CD4-positive, alpha-beta T cell (primary cell): ENCODE data around the gene TENT4A. TPM values are rescaled to one million over a fixed set of nuclear protein-coding genes. Genes with fewer than 3 reads are reported as not detected.

Experiments
- ATAC-seq: fragments of 200-7000 bp; cut with Tn5 transposase; one replicate; pipeline ENCODE4 v1.10.0; 2022; ENCODE audit warnings: mild to moderate bottlenecking; ENCODE audit not compliant: poor library complexity
- CTCF ChIA-PET: fragments of 350-600 bp; sonication (Branson Sonifier 250); formaldehyde crosslinking; loops from one replicate; lab custom pipeline; 2021; ENCODE audit warnings: antibody characterized with exemption, inconsistent platforms; lab: Charles Lee
- POLR2A ChIA-PET: fragments of 350-600 bp; sonication (Branson Sonifier 250); formaldehyde crosslinking; loops from one replicate; lab custom pipeline; 2021; ENCODE audit warnings: antibody characterized with exemption, inconsistent platforms; lab: Charles Lee
- DNase-seq, 14 experiments: peaks; one replicate each; pipeline ENCODE4 v3.0.0-alpha.2; 2013 to 2020; ENCODE audit warnings: mixed read lengths in 2 of 14
- H3K27ac ChIP-seq, 2 donors: one replicate each; pipeline versions ENCODE4 v1.5.1 to v1.7.0; 2013; ENCODE audit warnings: low read length in 2 of 2, low read depth in 1 of 2, mild to moderate bottlenecking in 1 of 2
- H3K27me3 ChIP-seq, 2 experiments: 1 replicate in 1 of 2; 2 replicates in 1 of 2; pipeline versions ENCODE4 v1.6.1 to v1.7.0; 2013; ENCODE audit warnings: low read length in 2 of 2, control low read depth in 1 of 2, mild to moderate bottlenecking in 1 of 2, moderate library complexity in 1 of 2; ENCODE audit not compliant: insufficient read depth in 2 of 2, control insufficient read depth in 1 of 2
- H3K36me3 ChIP-seq: one replicate; pipeline ENCODE4 v1.6.1; 2013; ENCODE audit warnings: low read length, control low read depth; ENCODE audit not compliant: insufficient read depth
- H3K4me1 ChIP-seq: one replicate; pipeline ENCODE4 v1.6.1; 2013; ENCODE audit warnings: low read length, control low read depth; ENCODE audit not compliant: insufficient read depth
- H3K4me3 ChIP-seq: one replicate; pipeline ENCODE4 v1.5.1; 2013; ENCODE audit warnings: mild to moderate bottlenecking, low read length, moderate library complexity
- H3K9me3 ChIP-seq, 2 experiments: 1 replicate in 1 of 2; 2 replicates in 1 of 2; pipeline versions ENCODE4 v1.6.1 to v1.7.0; 2013; ENCODE audit warnings: low read length in 2 of 2, mild to moderate bottlenecking in 2 of 2, control low read depth in 1 of 2, moderate library complexity in 1 of 2; ENCODE audit not compliant: control insufficient read depth in 1 of 2, insufficient read depth in 1 of 2
- H3K27ac Mint-ChIP-seq: one replicate; pipeline ENCODE4 v1.8.0; 2020; ENCODE audit warnings: mixed read lengths
- H3K27me3 Mint-ChIP-seq: one replicate; pipeline ENCODE4 v1.8.0; 2021; ENCODE audit warnings: mixed read lengths
- H3K36me3 Mint-ChIP-seq: one replicate; pipeline ENCODE4 v1.8.0; 2021; ENCODE audit warnings: low read depth, mixed read lengths
- H3K4me1 Mint-ChIP-seq: one replicate; pipeline ENCODE4 v1.8.0; 2021; ENCODE audit warnings: low read depth, mixed read lengths
- H3K4me3 Mint-ChIP-seq: one replicate; pipeline ENCODE4 v1.8.0; 2020; ENCODE audit warnings: mild to moderate bottlenecking, mixed read lengths
- H3K9me3 Mint-ChIP-seq: one replicate; pipeline ENCODE4 v1.8.0; 2020; ENCODE audit warnings: mixed read lengths
- intact Hi-C, 2 experiments: fragments of 100-400 bp; cut with DNase I in 1 of 2; cut with micrococcal nuclease in 1 of 2; formaldehyde crosslinking; loops; one replicate each; pipeline versions ENCODE4 v1.15.1 to v1.9.0; 2023 to 2025; cut with DNase I, micrococcal nuclease
- total RNA-seq, 174 experiments: library from RNA in 2 of 174; stranded (reverse) in 2 of 174; gene quantifications; one replicate each; pipeline ENCODE4 v1.2.3 and lab custom pipeline; 2021 to 2026
- TF ChIP-seq, protein P1 (sequence below): fragments of 200-600 bp; IDR thresholded peaks from one replicate; pipeline ENCODE4 v1.8.0; 2022; ENCODE audit warnings: antibody characterized with exemption, mild to moderate bottlenecking

The TENT4A gene
- total RNA-seq, 2 experiments from 2014 or later = 49.2 to 51.9 TPM

GRCh38 chr5:6749026-6749716 is 35.9 kb downstream of the TENT4A start:
- Mint-ChIP-seq H3K27me3 (no peaks in the 10 kb centered on the region), H3K4me1 (peaks cover 9% of the 10 kb centered on the region), H3K9me3 (no peaks in the 10 kb centered on the region), H3K36me3 (peaks cover 93% of the 10 kb centered on the region), H3K4me3 (no peak overlapping the region), H3K27ac (no peak overlapping the region)
- TF ChIP-seq, protein P1, sequence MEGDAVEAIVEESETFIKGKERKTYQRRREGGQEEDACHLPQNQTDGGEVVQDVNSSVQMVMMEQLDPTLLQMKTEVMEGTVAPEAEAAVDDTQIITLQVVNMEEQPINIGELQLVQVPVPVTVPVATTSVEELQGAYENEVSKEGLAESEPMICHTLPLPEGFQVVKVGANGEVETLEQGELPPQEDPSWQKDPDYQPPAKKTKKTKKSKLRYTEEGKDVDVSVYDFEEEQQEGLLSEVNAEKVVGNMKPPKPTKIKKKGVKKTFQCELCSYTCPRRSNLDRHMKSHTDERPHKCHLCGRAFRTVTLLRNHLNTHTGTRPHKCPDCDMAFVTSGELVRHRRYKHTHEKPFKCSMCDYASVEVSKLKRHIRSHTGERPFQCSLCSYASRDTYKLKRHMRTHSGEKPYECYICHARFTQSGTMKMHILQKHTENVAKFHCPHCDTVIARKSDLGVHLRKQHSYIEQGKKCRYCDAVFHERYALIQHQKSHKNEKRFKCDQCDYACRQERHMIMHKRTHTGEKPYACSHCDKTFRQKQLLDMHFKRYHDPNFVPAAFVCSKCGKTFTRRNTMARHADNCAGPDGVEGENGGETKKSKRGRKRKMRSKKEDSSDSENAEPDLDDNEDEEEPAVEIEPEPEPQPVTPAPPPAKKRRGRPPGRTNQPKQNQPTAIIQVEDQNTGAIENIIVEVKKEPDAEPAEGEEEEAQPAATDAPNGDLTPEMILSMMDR = no peak
- DNase-seq (no peak), ATAC-seq (no peak)
- Histone ChIP-seq H3K4me1 (peaks cover 6% of the 10 kb centered on the region), H3K36me3 (peaks cover 80% of the 10 kb centered on the region), H3K9me3 (no peaks in the 10 kb centered on the region), H3K27ac (no peak overlapping the region), H3K27me3 (no peaks in the 10 kb centered on the region), H3K4me3 (no peak overlapping the region)
- ChIA-PET CTCF (no interaction called here), POLR2A (no interaction called here)
- intact Hi-C loops = loop anchor here (5.0 kb wide), 3 partner anchors 372 to 1607 kb away; partner anchors contain the start of genes ADAMTS16 (in 1 of the 2) and MED10 (in 1 of the 2)

DNA sequence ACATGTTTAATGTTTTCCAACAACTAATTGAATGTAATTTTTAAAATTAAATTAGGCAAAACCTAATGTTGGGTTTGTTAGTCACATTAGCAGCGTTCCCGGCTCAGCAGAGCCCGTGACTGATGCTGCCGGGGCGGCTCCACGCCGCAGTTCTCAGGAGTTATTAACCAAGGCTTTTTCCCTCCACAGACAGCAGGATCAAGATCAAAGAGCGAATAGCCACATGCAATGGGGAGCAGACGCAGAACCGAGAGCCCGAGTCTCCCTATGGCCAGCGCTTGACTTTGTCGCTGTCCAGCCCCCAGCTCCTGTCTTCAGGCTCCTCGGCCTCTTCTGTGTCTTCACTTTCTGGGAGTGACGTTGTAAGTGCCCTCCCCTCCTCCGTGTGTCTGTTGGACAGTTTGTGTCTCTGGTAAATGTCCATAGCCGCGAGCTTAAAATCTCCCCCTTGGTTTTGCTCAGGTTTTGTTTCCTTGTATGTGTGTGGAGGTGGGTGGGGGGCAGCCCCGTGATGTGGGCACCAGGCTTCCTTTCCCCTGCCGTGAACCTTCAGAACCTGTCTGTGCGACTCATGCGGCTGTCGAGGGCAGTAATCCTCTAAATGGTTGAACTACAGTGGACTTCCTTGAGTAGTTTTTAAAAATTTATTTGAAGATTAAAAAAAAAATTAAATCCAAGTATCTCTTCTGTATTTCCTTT is 37.1 kb downstream of the TENT4A start:
- Histone ChIP-seq H3K9me3 (no peaks in the 10 kb centered on the region), H3K4me1 (peaks cover 4% of the 10 kb centered on the region), H3K4me3 (no peak overlapping the region), H3K27me3 (no peaks in the 10 kb centered on the region), H3K27ac (no peak overlapping the region), H3K36me3 (peaks cover 90% of the 10 kb centered on the region)
- ATAC-seq = no peak
- Mint-ChIP-seq H3K36me3 (peaks cover 97% of the 10 kb centered on the region), H3K27me3 (no peaks in the 10 kb centered on the region), H3K9me3 (no peaks in the 10 kb centered on the region), H3K4me1 (peaks cover 9% of the 10 kb centered on the region), H3K4me3 (no peak overlapping the region), H3K27ac (no peak overlapping the region)
- peak in 1 of 14 experiments; percentile 5 for DNase-seq
- intact Hi-C loops = no loop called here
- CTCF ChIA-PET = no interaction called here
- POLR2A ChIA-PET = no interaction called here
- TF ChIP-seq, protein P1 = no peak

- Histone ChIP-seq H3K27ac (no peak overlapping the region), H3K4me1 (no peaks in the 10 kb centered on the region), H3K9me3 (no peaks in the 10 kb centered on the region), H3K27me3 (no peaks in the 10 kb centered on the region), H3K4me3 (no peak overlapping the region), H3K36me3 (peaks cover 90% of the 10 kb centered on the region)
- no peak for ATAC-seq
- TF ChIP-seq, protein P1 = no peak
- Mint-ChIP-seq H3K9me3 (no peaks in the 10 kb centered on the region), H3K4me3 (no peak overlapping the region), H3K27me3 (no peaks in the 10 kb centered on the region), H3K4me1 (peaks cover 9% of the 10 kb centered on the region), H3K27ac (no peak overlapping the region), H3K36me3 (peaks cover 98% of the 10 kb centered on the region)
- intact Hi-C loops = no loop called here
- POLR2A ChIA-PET = no interaction called here
- CTCF ChIA-PET = no interaction called here
- DNase-seq = no peak
Measured at GRCh38 chr5:6750951-6751685, 37.9 kb downstream of the TENT4A start.
